22Rv1 (cell line): Measurements from ENCODE around the gene WDFY3.
"Not testable (repeated sequence)": the region's sequence is repeated elsewhere in the genome, so short reads cannot be mapped to it uniquely, and the experiment has no call there.

Experiments
- ZFX ChIP-seq: fragments of 450-650 bp; IDR thresholded peaks from 2 replicates; pipeline ENCODE4 v1.6.1; 2017; ENCODE audit warnings: antibody characterized with exemption, borderline replicate concordance
- TF ChIP-seq, protein P1 (sequence below): fragments of 450-650 bp; IDR thresholded peaks from 2 replicates; pipeline ENCODE4 v1.5.1; 2017; ENCODE audit warnings: mild to moderate bottlenecking

DNA sequence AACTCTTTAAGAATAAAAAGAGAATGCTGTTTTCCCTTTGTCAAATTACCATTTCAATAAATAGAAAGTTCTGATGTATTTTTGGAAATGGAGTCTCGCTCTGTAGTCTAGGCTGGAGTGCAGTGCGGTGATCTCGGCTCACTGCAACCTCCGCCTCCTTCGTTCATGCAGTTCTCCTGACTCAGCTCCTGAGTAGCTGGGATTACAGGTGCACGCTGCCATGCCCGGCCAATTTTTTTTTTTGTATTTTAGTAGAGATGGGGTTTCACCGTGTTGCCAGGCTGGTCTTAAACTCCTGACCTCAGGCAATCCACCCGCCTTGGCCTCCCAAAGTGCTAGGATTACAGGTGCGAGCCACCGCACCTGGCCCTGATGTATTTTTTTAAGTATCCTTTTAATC, 159.9 kb downstream of the WDFY3 start:
- TF ChIP-seq, protein P1, sequence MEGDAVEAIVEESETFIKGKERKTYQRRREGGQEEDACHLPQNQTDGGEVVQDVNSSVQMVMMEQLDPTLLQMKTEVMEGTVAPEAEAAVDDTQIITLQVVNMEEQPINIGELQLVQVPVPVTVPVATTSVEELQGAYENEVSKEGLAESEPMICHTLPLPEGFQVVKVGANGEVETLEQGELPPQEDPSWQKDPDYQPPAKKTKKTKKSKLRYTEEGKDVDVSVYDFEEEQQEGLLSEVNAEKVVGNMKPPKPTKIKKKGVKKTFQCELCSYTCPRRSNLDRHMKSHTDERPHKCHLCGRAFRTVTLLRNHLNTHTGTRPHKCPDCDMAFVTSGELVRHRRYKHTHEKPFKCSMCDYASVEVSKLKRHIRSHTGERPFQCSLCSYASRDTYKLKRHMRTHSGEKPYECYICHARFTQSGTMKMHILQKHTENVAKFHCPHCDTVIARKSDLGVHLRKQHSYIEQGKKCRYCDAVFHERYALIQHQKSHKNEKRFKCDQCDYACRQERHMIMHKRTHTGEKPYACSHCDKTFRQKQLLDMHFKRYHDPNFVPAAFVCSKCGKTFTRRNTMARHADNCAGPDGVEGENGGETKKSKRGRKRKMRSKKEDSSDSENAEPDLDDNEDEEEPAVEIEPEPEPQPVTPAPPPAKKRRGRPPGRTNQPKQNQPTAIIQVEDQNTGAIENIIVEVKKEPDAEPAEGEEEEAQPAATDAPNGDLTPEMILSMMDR: not testable (repeated sequence)
- not testable (repeated sequence) for TF ChIP-seq ZFX
